ENCODE results near the gene EEFSEC. TPM values are rescaled to one million over a fixed set of nuclear protein-coding genes. Genes with fewer than 3 reads are reported as not detected.

EEFSEC gene
- polyA plus RNA-seq, 1 donor (not counting 4 experiments of a cell fraction or from before 2014, with no cell fraction given), result 8.7 TPM

DNA sequence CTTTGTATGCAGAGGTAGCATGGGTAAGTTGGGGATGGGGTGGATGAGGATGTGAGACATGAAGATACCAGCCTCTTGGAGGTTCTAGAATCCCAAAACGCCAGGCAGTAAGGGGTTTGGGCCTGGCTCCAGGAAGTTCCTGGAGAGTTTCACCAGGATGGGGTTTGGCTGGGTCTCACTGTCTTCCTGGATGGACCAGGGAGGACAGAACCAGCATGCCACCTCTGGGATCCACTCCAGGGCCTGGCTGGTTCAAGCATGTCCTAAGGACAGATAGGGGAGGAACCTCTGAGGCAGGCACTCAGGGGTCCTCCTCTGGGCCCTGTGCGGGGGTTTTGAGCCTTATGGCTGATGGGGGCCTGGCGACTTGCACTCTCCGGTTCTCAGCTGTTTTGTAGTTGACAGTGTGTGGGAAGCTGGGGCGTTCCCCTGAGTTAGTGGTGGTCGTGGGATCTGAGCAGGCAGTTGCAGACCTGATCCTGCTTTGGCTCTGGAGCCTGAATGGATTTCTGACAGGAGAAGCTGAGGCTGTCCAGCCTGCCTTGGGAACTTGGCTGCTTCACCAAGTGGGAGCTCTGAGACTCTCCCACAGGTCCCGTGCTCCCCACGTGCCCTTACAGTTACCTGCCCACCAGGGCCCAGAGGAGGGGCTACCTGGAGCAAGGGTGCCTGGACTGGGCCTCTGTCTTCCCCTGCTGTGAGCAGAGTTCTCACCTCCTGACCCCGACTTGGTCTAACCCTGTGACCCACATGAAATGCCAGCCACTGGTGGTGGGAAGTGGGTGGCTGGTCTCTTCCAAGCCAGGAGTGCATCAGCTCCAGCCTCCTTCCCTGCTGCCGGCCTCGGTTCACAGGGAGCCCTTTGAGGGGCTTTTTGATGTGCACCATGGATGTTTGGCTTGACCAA is 128.4 kb downstream of the EEFSEC start:
- no peak overlapping the region for H3K4me2 ChIP-seq (ENCODE audit: control insufficient read depth, extremely low read depth, insufficient read depth, low read depth, low read length)
- no peaks in the 10 kb centered on the region for H3K79me2 ChIP-seq (ENCODE audit: control insufficient read depth, insufficient read depth, low read length)
- H3K4me1 ChIP-seq (ENCODE audit: control insufficient read depth, extremely low read depth, insufficient read depth, low read length), result no peaks in the 10 kb centered on the region
- no peaks in the 10 kb centered on the region for H3K27me3 ChIP-seq (ENCODE audit: control insufficient read depth, extremely low read depth, insufficient read depth, low read length)
- no peaks in the 10 kb centered on the region for H3K9me1 ChIP-seq (ENCODE audit: control insufficient read depth, extremely low read depth, insufficient read depth, low read length)
- TF ChIP-seq, protein P1, sequence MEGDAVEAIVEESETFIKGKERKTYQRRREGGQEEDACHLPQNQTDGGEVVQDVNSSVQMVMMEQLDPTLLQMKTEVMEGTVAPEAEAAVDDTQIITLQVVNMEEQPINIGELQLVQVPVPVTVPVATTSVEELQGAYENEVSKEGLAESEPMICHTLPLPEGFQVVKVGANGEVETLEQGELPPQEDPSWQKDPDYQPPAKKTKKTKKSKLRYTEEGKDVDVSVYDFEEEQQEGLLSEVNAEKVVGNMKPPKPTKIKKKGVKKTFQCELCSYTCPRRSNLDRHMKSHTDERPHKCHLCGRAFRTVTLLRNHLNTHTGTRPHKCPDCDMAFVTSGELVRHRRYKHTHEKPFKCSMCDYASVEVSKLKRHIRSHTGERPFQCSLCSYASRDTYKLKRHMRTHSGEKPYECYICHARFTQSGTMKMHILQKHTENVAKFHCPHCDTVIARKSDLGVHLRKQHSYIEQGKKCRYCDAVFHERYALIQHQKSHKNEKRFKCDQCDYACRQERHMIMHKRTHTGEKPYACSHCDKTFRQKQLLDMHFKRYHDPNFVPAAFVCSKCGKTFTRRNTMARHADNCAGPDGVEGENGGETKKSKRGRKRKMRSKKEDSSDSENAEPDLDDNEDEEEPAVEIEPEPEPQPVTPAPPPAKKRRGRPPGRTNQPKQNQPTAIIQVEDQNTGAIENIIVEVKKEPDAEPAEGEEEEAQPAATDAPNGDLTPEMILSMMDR (optimal IDR thresholded peaks at IDR 0.05 in 1 of 3, IDR thresholded peaks at IDR 0.05 in 1 of 3, conservative IDR thresholded peaks at IDR 0.05 in 1 of 3; ENCODE audit: extremely low read depth in 1 of 3, insufficient read depth in 2 of 3, low read length in 3 of 3), result no peak
- no peak for TF ChIP-seq EZH2 (IDR thresholded peaks at IDR 0.05; ENCODE audit: low read length)
- FAIRE-seq, result no peak
- peaks cover 0 to 1% of the 10 kb centered on the region in 2 experiments for H3K36me3 ChIP-seq (ENCODE audit: control insufficient read depth in 2 of 2, extremely low read depth in 1 of 2, insufficient read depth in 2 of 2, low read length in 2 of 2)
- no peak for DNase-seq (ENCODE audit: low read depth, low spot score)
- no peaks in the 10 kb centered on the region for H4K20me1 ChIP-seq (ENCODE audit: control insufficient read depth, extremely low read depth, insufficient read depth, low read length)
- dilution Hi-C loops (cut with MboI; ENCODE audit: extremely low pct_ligation_motif_present, low sequenced_read_pairs), result no loop called here
- H3K4me3 ChIP-seq (ENCODE audit: control insufficient read depth in 2 of 3, extremely low read depth in 1 of 3, insufficient read depth in 2 of 3, low read depth in 1 of 3, low read length in 3 of 3), result no peak overlapping the region
- H2AFZ ChIP-seq (ENCODE audit: control insufficient read depth, low read length), result no peak overlapping the region
- no peak overlapping the region for H3K9ac ChIP-seq (ENCODE audit: control insufficient read depth, extremely low read depth, insufficient read depth, low read length)
- H3K9me3 ChIP-seq (ENCODE audit: control insufficient read depth, low read depth, low read length), result no peaks in the 10 kb centered on the region
- H3K27ac ChIP-seq (ENCODE audit: control insufficient read depth, insufficient read depth, low read length), result no peak overlapping the region

- no peak for FAIRE-seq
- H3K27ac ChIP-seq (ENCODE audit: control insufficient read depth, insufficient read depth, low read length), result no peak overlapping the region
Observed at GRCh38 chr3:128282380-128283196, 129.3 kb downstream of the EEFSEC start.

More at GRCh38 chr3:128282380-128283196, 129.3 kb downstream of the EEFSEC start:
- no peaks in the 10 kb centered on the region for H4K20me1 ChIP-seq (ENCODE audit: control insufficient read depth, extremely low read depth, insufficient read depth, low read length)
- no peak overlapping the region for H3K9ac ChIP-seq (ENCODE audit: control insufficient read depth, extremely low read depth, insufficient read depth, low read length)
- H3K9me1 ChIP-seq (ENCODE audit: control insufficient read depth, extremely low read depth, insufficient read depth, low read length), result no peaks in the 10 kb centered on the region
- TF ChIP-seq, protein P1 (optimal IDR thresholded peaks at IDR 0.05 in 1 of 3, IDR thresholded peaks at IDR 0.05 in 1 of 3, conservative IDR thresholded peaks at IDR 0.05 in 1 of 3; ENCODE audit: extremely low read depth in 1 of 3, insufficient read depth in 2 of 3, low read length in 3 of 3), result no peak
- no peak for TF ChIP-seq EZH2 (IDR thresholded peaks at IDR 0.05; ENCODE audit: low read length)
- no peaks in the 10 kb centered on the region for H3K4me1 ChIP-seq (ENCODE audit: control insufficient read depth, extremely low read depth, insufficient read depth, low read length)
- H3K9me3 ChIP-seq (ENCODE audit: control insufficient read depth, low read depth, low read length), result no peaks in the 10 kb centered on the region
- peaks cover 0 to 1% of the 10 kb centered on the region in 2 experiments for H3K36me3 ChIP-seq (ENCODE audit: control insufficient read depth in 2 of 2, extremely low read depth in 1 of 2, insufficient read depth in 2 of 2, low read length in 2 of 2)
- no peak overlapping the region for H2AFZ ChIP-seq (ENCODE audit: control insufficient read depth, low read length)
- no peaks in the 10 kb centered on the region for H3K79me2 ChIP-seq (ENCODE audit: control insufficient read depth, insufficient read depth, low read length)
- dilution Hi-C loops (cut with MboI; ENCODE audit: extremely low pct_ligation_motif_present, low sequenced_read_pairs), result no loop called here
- no peak overlapping the region for H3K4me3 ChIP-seq (ENCODE audit: control insufficient read depth in 2 of 3, extremely low read depth in 1 of 3, insufficient read depth in 2 of 3, low read depth in 1 of 3, low read length in 3 of 3)
- H3K27me3 ChIP-seq (ENCODE audit: control insufficient read depth, extremely low read depth, insufficient read depth, low read length), result no peaks in the 10 kb centered on the region
- H3K4me2 ChIP-seq (ENCODE audit: control insufficient read depth, extremely low read depth, insufficient read depth, low read depth, low read length), result no peak overlapping the region
- no peak for DNase-seq (ENCODE audit: low read depth, low spot score)
